AG10803 (cell line): ENCODE measurements around the gene WEE2.
"Not testable (repeated sequence)": the region's sequence is repeated elsewhere in the genome, so short reads cannot be mapped to it uniquely, and the experiment has no call there.

Experiments
- DNase-seq: peaks from one replicate; pipeline ENCODE4 v3.0.0; 2010; ENCODE audit warnings: low read depth
- H3K4me3 ChIP-seq: 2 replicates; pipeline ENCODE4 v1.5.1; 2011; ENCODE audit warnings: mild to moderate bottlenecking, low read length, control low read depth
- CTCF ChIP-seq: conservative IDR thresholded peaks from 2 replicates; pipeline ENCODE4 v1.5.1; 2011; ENCODE audit warnings: mild to moderate bottlenecking, low read length, control low read depth, inconsistent platforms

Gene WEE2

GRCh38 chr7:141748396-141748795 is 40.2 kb downstream of the WEE2 start:
- H3K4me3 ChIP-seq: no peak overlapping the region
- no peak for DNase-seq
- no peak for TF ChIP-seq CTCF

GRCh38 chr7:141751904-141752303 is 43.8 kb downstream of the WEE2 start:
- DNase-seq: peak; percentile 4

GRCh38 chr7:141752634-141753033 is 44.5 kb downstream of the WEE2 start:
- TF ChIP-seq CTCF: peak; percentile 34; the same call in 1 of the 2 replicates
- no peak for DNase-seq
- no peak overlapping the region for H3K4me3 ChIP-seq

More at GRCh38 chr7:141751904-141752303, 43.8 kb downstream of the WEE2 start:
- H3K4me3 ChIP-seq: not testable (repeated sequence)

- DNase-seq: peak; percentile 9
- no peak overlapping the region for H3K4me3 ChIP-seq
- TF ChIP-seq CTCF: peak; percentile 45
Observed at GRCh38 chr7:141754939-141755338, 46.8 kb downstream of the WEE2 start.

- no peak for TF ChIP-seq CTCF
- H3K4me3 ChIP-seq: no peak within 1 kb of the TSS
- DNase-seq: no peak
Observed at GRCh38 chr7:141763797-141764196, 55.6 kb downstream of the WEE2 start, which contains the start of gene TAS2R3. Gene TAS2R3, plus strand, starts transcription at chr7:141764097. Its CDS starts 62 bp downstream, at chr7:141764159.

- H3K4me3 ChIP-seq, DNase-seq: not testable (repeated sequence)
Observed at GRCh38 chr7:141770083-141770583, 62.0 kb downstream of the WEE2 start.

- TF ChIP-seq CTCF: no peak
- no peak within 1 kb of the TSS for H3K4me3 ChIP-seq
- no peak for DNase-seq
Observed at GRCh38 chr7:141776374-141776773, 68.2 kb downstream of the WEE2 start, which contains the start of gene TAS2R4. Gene TAS2R4, plus strand, starts transcription at chr7:141776674. Its CDS starts 1,815 bp downstream, at chr7:141778489.
